ENCODE results near the gene HINT1.
"Not testable (repeated sequence)": the region's sequence is repeated elsewhere in the genome, so short reads cannot be mapped to it uniquely, and the experiment has no call there.

The HINT1 gene

DNA sequence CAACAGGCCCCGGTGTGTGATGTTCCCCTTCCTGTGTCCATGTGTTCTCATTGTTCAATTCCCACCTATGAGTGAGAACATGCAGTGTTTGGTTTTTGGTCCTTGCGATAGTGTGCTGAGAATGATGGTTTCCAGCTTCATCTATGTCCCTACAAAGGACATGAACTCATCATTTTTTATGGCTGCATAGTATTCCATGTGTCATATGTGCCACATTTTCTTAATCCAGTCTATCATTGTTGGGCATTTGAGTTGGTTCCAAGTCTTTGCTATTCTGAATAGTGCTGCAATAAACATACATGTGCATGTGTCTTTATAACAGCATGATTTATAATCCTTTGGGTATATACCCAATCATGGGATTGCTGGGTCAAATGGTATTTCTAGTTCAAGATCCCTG is 32.0 kb downstream of the HINT1 start:
- H3K4me3 ChIP-seq (ENCODE audit: low read length); H3K36me3 ChIP-seq (ENCODE audit: control insufficient read depth, insufficient read depth, low read length); H3K9ac ChIP-seq (ENCODE audit: low read length); H3K4me1 ChIP-seq (ENCODE audit: control insufficient read depth, insufficient read depth, low read length); H3K27me3 ChIP-seq (ENCODE audit: control insufficient read depth, insufficient read depth, low read length); H3K27ac ChIP-seq (ENCODE audit: low read depth, low read length): not testable (repeated sequence)

- Histone ChIP-seq H3K27me3 (ENCODE audit: control insufficient read depth, insufficient read depth, low read length) (no peaks in the 10 kb centered on the region), H3K4me1 (ENCODE audit: control insufficient read depth, insufficient read depth, low read length) (no peaks in the 10 kb centered on the region), H3K36me3 (ENCODE audit: control insufficient read depth, insufficient read depth, low read length) (no peaks in the 10 kb centered on the region), H3K4me3 (ENCODE audit: low read length) (no peak overlapping the region), H3K27ac (ENCODE audit: low read depth, low read length) (no peak overlapping the region), H3K9ac (ENCODE audit: low read length) (no peak overlapping the region)
Observed at GRCh38 chr5:131129306-131129705, 35.8 kb downstream of the HINT1 start.

DNA sequence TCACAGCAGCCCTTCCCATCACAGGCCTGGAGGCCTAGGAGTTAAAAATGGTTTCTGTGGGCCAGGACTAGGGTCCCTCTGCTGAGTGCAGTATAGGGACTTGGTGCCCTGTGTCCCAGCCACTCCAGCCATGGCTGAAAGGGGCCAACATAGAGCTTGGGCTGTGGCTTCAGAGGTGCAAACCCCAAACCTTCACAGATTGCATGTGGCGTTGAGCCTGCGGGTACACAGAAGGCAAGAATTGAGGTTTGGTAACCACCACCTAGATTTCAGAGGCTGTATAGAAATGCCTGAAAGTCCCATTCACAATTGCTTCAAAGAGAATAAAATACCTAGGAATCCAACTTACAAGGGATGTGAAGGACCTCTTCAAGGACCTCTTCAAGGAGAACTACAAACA is 37.8 kb downstream of the HINT1 start:
- H3K4me3 ChIP-seq (ENCODE audit: low read length); H3K27me3 ChIP-seq (ENCODE audit: control insufficient read depth, insufficient read depth, low read length); H3K27ac ChIP-seq (ENCODE audit: low read depth, low read length); H3K9ac ChIP-seq (ENCODE audit: low read length); H3K36me3 ChIP-seq (ENCODE audit: control insufficient read depth, insufficient read depth, low read length); H3K4me1 ChIP-seq (ENCODE audit: control insufficient read depth, insufficient read depth, low read length): not testable (repeated sequence)

- H3K36me3 ChIP-seq (ENCODE audit: control insufficient read depth, insufficient read depth, low read length): no peaks in the 10 kb centered on the region
- H3K4me3 ChIP-seq (ENCODE audit: low read length): no peak overlapping the region
- H3K27me3 ChIP-seq (ENCODE audit: control insufficient read depth, insufficient read depth, low read length): no peaks in the 10 kb centered on the region
- H3K9ac ChIP-seq (ENCODE audit: low read length): no peak overlapping the region
- H3K4me1 ChIP-seq (ENCODE audit: control insufficient read depth, insufficient read depth, low read length): no peaks in the 10 kb centered on the region
- H3K27ac ChIP-seq (ENCODE audit: low read depth, low read length): no peak overlapping the region
Observed at GRCh38 chr5:131114754-131115153, 50.3 kb downstream of the HINT1 start.

DNA sequence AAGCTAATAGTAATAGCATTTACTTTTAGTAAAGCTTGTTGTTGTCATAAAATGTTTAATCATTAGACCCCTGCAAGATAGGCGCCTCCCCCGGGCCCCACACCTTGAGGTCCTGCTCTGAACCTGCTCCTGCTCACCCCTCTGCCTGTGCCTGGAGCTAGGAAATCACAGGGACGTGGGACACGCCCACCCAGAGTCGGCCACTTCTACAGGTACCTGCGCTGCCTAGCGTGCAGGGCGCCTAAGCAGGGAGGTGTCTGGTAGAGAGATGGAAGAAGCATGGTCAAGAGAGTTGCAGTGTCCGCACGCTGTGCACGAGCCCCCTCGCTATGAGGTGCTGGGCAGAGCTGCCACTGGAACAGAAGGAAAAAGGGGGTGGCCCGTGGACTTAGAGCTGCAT is 52.6 kb downstream of the HINT1 start:
- no peak overlapping the region for H3K4me3 ChIP-seq (ENCODE audit: low read length)
- H3K4me1 ChIP-seq (ENCODE audit: control insufficient read depth, insufficient read depth, low read length): no peaks in the 10 kb centered on the region
- no peaks in the 10 kb centered on the region for H3K36me3 ChIP-seq (ENCODE audit: control insufficient read depth, insufficient read depth, low read length)
- H3K27me3 ChIP-seq (ENCODE audit: control insufficient read depth, insufficient read depth, low read length): no peaks in the 10 kb centered on the region
- H3K27ac ChIP-seq (ENCODE audit: low read depth, low read length): no peak overlapping the region
- no peak overlapping the region for H3K9ac ChIP-seq (ENCODE audit: low read length)

- H3K4me1 ChIP-seq (ENCODE audit: control insufficient read depth, insufficient read depth, low read length): no peaks in the 10 kb centered on the region
- no peaks in the 10 kb centered on the region for H3K27me3 ChIP-seq (ENCODE audit: control insufficient read depth, insufficient read depth, low read length)
- H3K4me3 ChIP-seq (ENCODE audit: low read length): no peak overlapping the region
- H3K27ac ChIP-seq (ENCODE audit: low read depth, low read length): no peak overlapping the region
- no peak overlapping the region for H3K9ac ChIP-seq (ENCODE audit: low read length)
- no peaks in the 10 kb centered on the region for H3K36me3 ChIP-seq (ENCODE audit: control insufficient read depth, insufficient read depth, low read length)
Observed at GRCh38 chr5:131110256-131110594, 54.8 kb downstream of the HINT1 start.

DNA sequence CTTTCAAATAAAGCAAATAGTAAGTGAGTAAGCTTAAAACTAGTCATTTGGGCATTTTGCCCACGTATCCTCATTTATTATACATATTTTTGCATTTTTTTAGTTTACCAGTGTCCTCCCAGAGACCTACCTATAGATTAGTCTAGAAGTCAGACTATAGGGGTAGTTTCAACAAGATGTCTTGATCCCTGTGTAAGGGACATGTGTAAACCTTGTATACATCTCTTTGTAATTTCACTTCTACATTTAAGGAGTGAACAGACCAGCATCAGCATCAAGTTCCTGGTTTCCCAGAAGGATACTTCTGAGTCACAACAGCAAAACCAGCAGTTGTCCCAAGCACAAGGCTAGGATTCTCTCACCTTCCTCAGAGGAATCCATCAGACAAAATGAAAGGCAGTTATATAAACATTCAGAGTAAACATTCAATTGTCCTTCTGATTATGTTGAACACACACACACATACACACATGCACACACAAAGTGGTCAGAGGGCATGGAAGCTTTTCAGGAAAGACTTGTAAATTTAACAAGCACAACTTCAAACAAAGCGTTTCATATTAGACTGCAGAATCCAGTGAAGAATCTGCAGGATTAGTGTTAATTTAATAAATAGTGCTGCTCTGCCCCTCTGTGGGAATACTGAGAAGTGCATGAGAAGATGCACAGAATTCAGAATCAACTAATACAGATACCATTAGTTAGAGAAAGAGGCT is 55.4 kb downstream of the HINT1 start:
- no peaks in the 10 kb centered on the region for H3K4me1 ChIP-seq (ENCODE audit: control insufficient read depth, insufficient read depth, low read length)
- no peak overlapping the region for H3K27ac ChIP-seq (ENCODE audit: low read depth, low read length)
- no peaks in the 10 kb centered on the region for H3K36me3 ChIP-seq (ENCODE audit: control insufficient read depth, insufficient read depth, low read length)
- H3K27me3 ChIP-seq (ENCODE audit: control insufficient read depth, insufficient read depth, low read length): no peaks in the 10 kb centered on the region
- H3K9ac ChIP-seq (ENCODE audit: low read length): no peak overlapping the region
- H3K4me3 ChIP-seq (ENCODE audit: low read length): no peak overlapping the region

All from rectal smooth muscle tissue (tissue), 1 donor.